Measurements from ENCODE around the gene IFT52.

The IFT52 gene

DNA sequence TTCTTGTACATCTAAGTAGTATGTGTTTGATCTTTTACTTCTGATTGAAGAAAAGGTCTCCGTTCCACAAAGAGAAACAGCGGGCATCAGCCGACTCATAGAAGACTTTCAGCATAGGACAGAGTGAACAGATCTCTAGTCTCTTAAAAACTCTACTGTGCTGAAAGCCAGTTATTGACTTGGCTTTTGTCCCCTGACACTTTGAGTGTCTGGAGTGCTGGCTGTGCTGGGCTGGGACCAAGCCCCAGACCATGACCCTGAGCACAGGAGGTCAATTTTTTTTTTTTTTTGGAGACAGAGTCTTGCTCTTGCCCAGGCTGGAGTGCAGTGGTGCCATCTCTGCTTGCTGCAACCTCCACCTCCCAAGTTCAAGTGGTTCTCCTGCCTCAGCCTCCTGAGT, 104.0 kb downstream of the IFT52 start:
- DNase-seq: no peak

DNA sequence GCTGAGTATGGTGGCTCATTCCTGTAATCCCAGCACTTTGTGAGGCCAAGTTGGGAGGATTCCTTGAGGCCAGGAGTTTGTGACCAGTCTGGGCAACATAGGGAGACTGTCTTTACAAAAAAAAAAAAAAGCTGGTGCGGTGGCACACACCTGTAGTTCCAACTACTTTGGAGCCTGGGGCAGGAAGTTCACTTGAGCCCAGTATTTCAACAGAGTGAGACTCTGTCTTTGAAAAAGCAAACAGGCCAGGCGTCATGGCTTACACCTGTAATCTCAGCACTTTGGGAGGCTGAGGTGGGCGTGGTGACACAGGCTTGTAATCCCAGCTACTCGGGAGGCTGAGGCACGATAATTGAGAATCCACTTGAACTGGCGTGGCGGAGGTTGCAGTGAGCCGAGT, 104.8 kb downstream of the IFT52 start:
- no peak for DNase-seq
